ENCODE measurements around the gene SF3A2. TPM values are rescaled to one million over a fixed set of nuclear protein-coding genes. Genes with fewer than 3 reads are reported as not detected.

Gene SF3A2
- total and polyA plus RNA-seq, 2 donors (not counting 1 experiment from before 2014, with no cell fraction given): 98.2 to 140 TPM

DNA sequence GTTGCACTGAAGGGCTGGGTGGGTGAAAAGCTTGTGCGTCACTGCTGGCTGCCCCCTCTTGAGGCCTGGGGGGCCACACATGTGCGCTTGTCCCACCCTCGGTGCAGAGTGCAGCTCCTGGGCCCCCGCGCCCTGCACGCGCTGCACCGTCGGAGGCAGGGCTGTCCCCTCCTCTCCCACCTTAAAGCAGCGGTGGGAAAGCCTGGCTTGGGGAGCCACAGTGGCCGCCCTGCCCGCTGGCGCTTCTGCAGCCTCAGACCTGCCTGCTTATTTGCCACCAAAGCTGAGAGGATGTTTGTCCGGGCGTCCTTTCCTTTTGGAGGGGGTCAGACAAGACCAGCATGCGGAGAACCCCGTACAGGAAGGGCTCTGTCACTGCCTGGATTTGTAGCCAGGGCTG is 27.2 kb upstream of the SF3A2 start:
- no peak overlapping the region for H3K4me3 ChIP-seq (ENCODE audit: control extremely low read depth in 1 of 5, extremely low read depth in 1 of 5, insufficient read depth in 1 of 5, low read depth in 2 of 5, low read length in 4 of 5)
- H3K27ac ChIP-seq (ENCODE audit: low read length in 2 of 2): no peak overlapping the region
- ChIA-PET POLR2A (no interaction called here), CTCF (interaction anchor here (0.9 to 2.6 kb wide), 3 partner anchors 14 to 54 kb away, joined by 3 to 8 read pairs (median 6); partner anchors contain the start of gene PLEKHJ1)
- peaks cover 59% of the 10 kb centered on the region for H3K79me2 ChIP-seq (ENCODE audit: control insufficient read depth, insufficient read depth, low read length)
- WGBS (ENCODE audit: insufficient coverage): 99% methylated on average over 17 of the region's 17 CpGs
- Mint-ChIP-seq H3K27ac (no peak overlapping the region), H3K9me3 (ENCODE audit: insufficient read depth) (no peaks in the 10 kb centered on the region), H3K27me3 (no peaks in the 10 kb centered on the region), H3K4me1 (peaks cover 2% of the 10 kb centered on the region), H3K4me3 (no peak overlapping the region)
- DNase-seq: no peak
- H3K4me1 ChIP-seq (ENCODE audit: control insufficient read depth in 2 of 2, insufficient read depth in 2 of 2, low read length in 2 of 2): peaks cover 0 to 6% of the 10 kb centered on the region in 2 donors
- peaks cover 0 to 62% of the 10 kb centered on the region in 2 experiments for H3K36me3 ChIP-seq (replicated peaks in 1 of 2; ENCODE audit: control extremely low read depth in 1 of 2, control insufficient read depth in 1 of 2, extremely low read depth in 1 of 2, insufficient read depth in 2 of 2, low read length in 1 of 2)
- intact Hi-C loops (cut with micrococcal nuclease): no loop called here
- no peak for TF ChIP-seq EZH2 (IDR thresholded peaks at IDR 0.05; ENCODE audit: borderline replicate concordance, insufficient read depth, low read depth, low read length, poor library complexity, severe bottlenecking)
- TF ChIP-seq, protein P1, sequence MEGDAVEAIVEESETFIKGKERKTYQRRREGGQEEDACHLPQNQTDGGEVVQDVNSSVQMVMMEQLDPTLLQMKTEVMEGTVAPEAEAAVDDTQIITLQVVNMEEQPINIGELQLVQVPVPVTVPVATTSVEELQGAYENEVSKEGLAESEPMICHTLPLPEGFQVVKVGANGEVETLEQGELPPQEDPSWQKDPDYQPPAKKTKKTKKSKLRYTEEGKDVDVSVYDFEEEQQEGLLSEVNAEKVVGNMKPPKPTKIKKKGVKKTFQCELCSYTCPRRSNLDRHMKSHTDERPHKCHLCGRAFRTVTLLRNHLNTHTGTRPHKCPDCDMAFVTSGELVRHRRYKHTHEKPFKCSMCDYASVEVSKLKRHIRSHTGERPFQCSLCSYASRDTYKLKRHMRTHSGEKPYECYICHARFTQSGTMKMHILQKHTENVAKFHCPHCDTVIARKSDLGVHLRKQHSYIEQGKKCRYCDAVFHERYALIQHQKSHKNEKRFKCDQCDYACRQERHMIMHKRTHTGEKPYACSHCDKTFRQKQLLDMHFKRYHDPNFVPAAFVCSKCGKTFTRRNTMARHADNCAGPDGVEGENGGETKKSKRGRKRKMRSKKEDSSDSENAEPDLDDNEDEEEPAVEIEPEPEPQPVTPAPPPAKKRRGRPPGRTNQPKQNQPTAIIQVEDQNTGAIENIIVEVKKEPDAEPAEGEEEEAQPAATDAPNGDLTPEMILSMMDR (IDR thresholded peaks at IDR 0.05): no peak
- H3K9me3 ChIP-seq (ENCODE audit: control extremely low read depth in 1 of 3, control insufficient read depth in 2 of 3, insufficient read depth in 1 of 3, low read length in 2 of 3): no peaks in the 10 kb centered on the region
- H3K27me3 ChIP-seq (replicated peaks in 1 of 4; ENCODE audit: control extremely low read depth in 1 of 4, control insufficient read depth in 3 of 4, insufficient read depth in 4 of 4, low read length in 3 of 4): no peaks in the 10 kb centered on the region
- peaks cover 48% of the 10 kb centered on the region for H4K20me1 ChIP-seq (ENCODE audit: control insufficient read depth, insufficient read depth, low read length, poor library complexity, severe bottlenecking)
- H3K9ac ChIP-seq (ENCODE audit: low read length): no peak overlapping the region
- H2AFZ ChIP-seq (ENCODE audit: insufficient read depth, low read depth, low read length, poor library complexity, severe bottlenecking): no peak overlapping the region
- ATAC-seq (ENCODE audit: low read depth): no peak
- no peak overlapping the region for H3K4me2 ChIP-seq (replicated peaks; ENCODE audit: low read depth, low read length, poor library complexity, severe bottlenecking)

DNA sequence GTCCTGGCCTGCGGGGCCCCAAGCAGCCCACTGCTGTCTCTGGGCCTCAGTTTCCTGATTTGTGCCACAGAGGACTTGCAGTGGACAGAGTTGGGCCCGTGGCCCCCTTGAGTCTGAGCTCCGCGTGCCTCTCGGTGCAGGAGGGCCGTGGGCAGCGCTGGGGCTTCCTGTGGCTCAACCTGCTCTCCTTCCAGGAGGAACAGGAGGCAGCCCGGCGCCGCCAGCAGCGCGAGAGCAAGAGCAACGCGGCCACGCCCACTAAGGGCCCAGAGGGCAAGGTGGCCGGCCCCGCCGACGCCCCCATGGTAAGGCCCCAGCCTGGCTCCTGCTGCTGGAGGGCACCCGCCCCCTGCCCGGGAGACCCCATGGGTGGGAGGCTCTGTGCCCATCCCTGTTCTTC is 26.4 kb upstream of the SF3A2 start:
- Histone ChIP-seq H3K36me3 (replicated peaks in 1 of 2; ENCODE audit: control extremely low read depth in 1 of 2, control insufficient read depth in 1 of 2, extremely low read depth in 1 of 2, insufficient read depth in 2 of 2, low read length in 1 of 2) (peaks cover 0 to 66% of the 10 kb centered on the region in 2 experiments), H4K20me1 (ENCODE audit: control insufficient read depth, insufficient read depth, low read length, poor library complexity, severe bottlenecking) (peaks cover 48% of the 10 kb centered on the region), H2AFZ (ENCODE audit: insufficient read depth, low read depth, low read length, poor library complexity, severe bottlenecking) (no peak overlapping the region), H3K4me3 (ENCODE audit: control extremely low read depth in 1 of 5, extremely low read depth in 1 of 5, insufficient read depth in 1 of 5, low read depth in 2 of 5, low read length in 4 of 5) (no peak overlapping the region), H3K4me1 (ENCODE audit: control insufficient read depth in 2 of 2, insufficient read depth in 2 of 2, low read length in 2 of 2) (peaks cover 0 to 6% of the 10 kb centered on the region in 2 donors), H3K27ac (ENCODE audit: low read length in 2 of 2) (no peak overlapping the region), H3K27me3 (replicated peaks in 1 of 4; ENCODE audit: control extremely low read depth in 1 of 4, control insufficient read depth in 3 of 4, insufficient read depth in 4 of 4, low read length in 3 of 4) (no peaks in the 10 kb centered on the region), H3K79me2 (ENCODE audit: control insufficient read depth, insufficient read depth, low read length) (peaks cover 53% of the 10 kb centered on the region), H3K9ac (ENCODE audit: low read length) (no peak overlapping the region), H3K9me3 (ENCODE audit: control extremely low read depth in 1 of 3, control insufficient read depth in 2 of 3, insufficient read depth in 1 of 3, low read length in 2 of 3) (no peaks in the 10 kb centered on the region), H3K4me2 (replicated peaks; ENCODE audit: low read depth, low read length, poor library complexity, severe bottlenecking) (no peak overlapping the region)
- peaks cover 2% of the 10 kb centered on the region for H3K4me1 Mint-ChIP-seq
- intact Hi-C loops (cut with micrococcal nuclease): no loop called here
- POLR2A ChIA-PET: interaction anchor here (0.6 kb wide), 1 partner anchor 116 kb away, joined by 5 read pairs; no protein-coding TSS in a partner anchor
- WGBS (ENCODE audit: insufficient coverage): 97% methylated on average over 21 of the region's 21 CpGs
- CTCF ChIA-PET: interaction anchor here (0.5 kb wide), 1 partner anchor 403 kb away, joined by 3 read pairs; no protein-coding TSS in a partner anchor
- no peak overlapping the region for H3K4me3 Mint-ChIP-seq
- DNase-seq (no peak), ATAC-seq (ENCODE audit: low read depth) (no peak)
- H3K9me3 Mint-ChIP-seq (ENCODE audit: insufficient read depth): no peaks in the 10 kb centered on the region
- H3K27me3 Mint-ChIP-seq: no peaks in the 10 kb centered on the region
- TF ChIP-seq EZH2 (IDR thresholded peaks at IDR 0.05; ENCODE audit: borderline replicate concordance, insufficient read depth, low read depth, low read length, poor library complexity, severe bottlenecking): no peak
- TF ChIP-seq, protein P1 (IDR thresholded peaks at IDR 0.05): no peak
- H3K27ac Mint-ChIP-seq: no peak overlapping the region
